GM19397 (cell line): ENCODE measurements around the gene TIAM2.
"Not testable (repeated sequence)": the region's sequence is repeated elsewhere in the genome, so short reads cannot be mapped to it uniquely, and the experiment has no call there.

Experiments used
- ATAC-seq: cut with Tn5 transposase; IDR thresholded peaks from one replicate; pipeline ENCODE4 v1.9.1; 2021; ENCODE audit warnings: mild to moderate bottlenecking, moderate library complexity; ENCODE audit not compliant: unreplicated experiment

Gene TIAM2

DNA sequence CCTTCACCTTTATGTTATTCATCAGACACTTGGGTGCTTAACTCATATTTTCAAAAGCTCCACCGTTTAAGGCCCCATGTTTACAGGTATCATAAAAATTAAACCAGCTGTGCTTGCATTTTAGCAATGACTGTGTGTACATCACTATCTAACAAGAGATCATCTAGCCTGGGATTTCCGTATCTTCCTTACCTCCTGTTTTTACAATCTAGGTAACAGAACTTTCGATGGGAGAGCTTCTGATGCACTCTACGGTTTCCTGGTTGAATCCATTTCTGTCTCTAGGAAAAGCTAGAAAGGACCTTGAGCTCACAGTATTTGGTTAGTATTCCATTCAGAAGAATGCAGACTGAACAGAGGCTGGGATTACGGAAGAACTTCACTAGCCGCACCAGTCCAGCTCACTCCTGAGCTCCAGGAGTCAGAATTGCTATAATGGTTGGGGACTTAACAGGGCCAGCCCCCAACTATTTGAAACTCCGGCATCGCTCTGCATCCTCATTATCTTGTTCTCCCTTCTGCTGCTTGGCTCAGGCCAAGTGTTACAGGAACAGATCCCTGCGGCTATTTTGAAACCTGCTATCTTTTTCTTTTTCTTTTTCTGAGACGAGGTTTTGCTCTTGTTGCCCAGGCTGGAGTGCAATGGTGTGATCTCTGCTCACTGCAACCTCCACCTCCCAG lies 255.7 kb downstream of the TIAM2 start:
- no peak for ATAC-seq

DNA sequence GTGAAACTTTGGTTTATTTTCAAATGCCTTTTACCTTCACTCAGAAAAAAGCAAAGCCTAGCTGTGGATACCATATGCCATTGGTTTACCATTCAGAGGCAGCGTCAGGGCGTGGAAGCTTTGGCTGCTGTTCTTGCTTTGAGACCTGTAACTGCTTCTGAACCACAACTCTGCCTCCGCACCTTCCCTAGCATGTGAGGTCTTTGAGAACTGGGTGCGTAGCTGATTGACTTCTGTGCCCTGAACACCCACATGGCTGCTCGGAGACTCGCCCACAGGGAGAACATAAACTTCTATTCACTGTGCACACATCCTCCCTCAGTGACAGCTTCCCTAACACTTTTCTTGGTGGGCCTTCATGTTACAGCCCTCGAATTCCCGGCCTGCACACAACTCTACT lies 257.5 kb downstream of the TIAM2 start:
- no peak for ATAC-seq

DNA sequence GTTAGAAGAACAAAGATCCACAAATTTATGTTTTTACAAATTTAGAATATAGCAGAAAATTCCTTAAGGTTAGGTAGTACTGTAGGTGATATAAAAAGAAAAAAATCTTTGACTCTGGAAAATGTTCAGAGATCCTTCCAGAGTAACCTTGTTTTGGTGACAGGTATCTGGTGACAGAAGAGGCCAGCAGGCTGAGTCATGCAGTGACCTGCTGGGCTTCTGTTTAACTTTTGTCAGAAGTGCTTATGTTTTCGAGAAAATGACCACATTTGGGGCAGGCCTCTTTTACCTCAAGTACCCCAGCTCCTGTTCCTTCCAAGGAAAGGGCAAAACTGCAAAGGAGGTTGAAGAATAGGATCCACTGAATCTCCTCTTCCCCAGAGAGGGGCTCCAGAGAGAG lies 258.2 kb downstream of the TIAM2 start:
- no peak for ATAC-seq

DNA sequence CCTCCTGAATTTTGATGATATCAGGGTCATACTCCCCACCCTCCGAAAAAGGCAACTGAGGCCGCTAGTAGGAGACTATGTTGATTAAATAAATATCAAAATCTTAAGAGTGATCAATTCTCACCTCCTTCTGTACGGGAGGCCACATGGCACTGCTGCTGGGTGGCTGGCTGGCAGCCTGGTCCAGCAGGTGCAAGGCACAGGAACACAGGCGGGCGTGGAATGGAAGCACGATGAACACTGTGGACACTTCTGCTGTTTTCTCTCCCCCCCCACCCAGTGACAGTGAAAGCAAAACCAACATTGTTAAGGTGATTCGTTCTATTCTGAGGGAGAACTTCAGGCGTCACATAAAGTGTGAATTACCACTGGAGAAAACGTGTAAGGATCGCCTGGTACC lies 259.0 kb downstream of the TIAM2 start:
- ATAC-seq: no peak

DNA sequence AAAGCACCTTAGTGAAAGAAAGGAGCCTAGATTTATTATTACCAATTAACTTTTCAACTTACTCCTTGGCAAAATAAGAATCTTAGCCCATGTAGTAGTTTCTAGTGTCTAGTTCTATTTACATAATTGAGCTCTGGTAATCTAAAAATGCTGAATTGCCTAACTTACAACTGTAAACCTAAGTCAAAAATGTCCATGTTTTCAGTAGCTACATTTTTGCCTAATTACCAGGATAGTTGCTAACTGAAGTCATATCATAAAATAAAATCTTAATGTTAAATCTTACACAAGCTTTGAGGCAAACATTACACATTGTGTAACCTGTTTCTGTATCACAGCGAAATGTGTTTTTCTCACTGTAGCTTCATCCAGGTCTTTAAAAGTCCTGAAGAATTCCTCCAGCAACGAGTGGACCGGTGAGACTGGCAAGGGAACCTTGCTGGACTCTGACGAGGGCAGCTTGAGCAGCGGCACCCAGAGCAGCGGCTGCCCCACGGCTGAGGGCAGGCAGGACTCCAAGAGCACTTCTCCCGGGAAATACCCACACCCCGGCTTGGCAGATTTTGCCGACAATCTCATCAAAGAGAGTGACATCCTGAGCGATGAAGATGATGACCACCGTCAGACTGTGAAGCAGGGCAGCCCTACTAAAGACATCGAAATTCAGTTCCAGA lies 261.1 kb downstream of the TIAM2 start:
- ATAC-seq: no peak

DNA sequence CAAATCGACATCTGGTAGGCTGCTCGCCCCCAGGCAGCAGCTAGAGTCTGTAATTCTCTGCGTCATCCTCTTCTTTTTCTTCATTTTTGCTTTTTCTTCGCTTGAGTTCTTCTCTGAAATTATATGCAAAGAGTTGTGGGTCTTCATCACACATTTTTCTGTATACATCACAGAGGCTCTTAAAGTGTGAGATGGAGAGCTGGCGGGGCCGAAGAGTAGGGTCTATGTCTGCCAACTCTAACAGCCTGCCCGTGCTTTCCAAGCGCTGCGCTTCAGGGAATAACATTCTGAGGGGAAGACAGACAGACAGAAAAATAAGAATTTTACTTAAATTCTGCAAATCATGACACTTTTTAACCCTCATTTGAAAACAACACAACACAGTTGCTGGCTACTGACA lies 262.7 kb downstream of the TIAM2 start:
- ATAC-seq: no peak

DNA sequence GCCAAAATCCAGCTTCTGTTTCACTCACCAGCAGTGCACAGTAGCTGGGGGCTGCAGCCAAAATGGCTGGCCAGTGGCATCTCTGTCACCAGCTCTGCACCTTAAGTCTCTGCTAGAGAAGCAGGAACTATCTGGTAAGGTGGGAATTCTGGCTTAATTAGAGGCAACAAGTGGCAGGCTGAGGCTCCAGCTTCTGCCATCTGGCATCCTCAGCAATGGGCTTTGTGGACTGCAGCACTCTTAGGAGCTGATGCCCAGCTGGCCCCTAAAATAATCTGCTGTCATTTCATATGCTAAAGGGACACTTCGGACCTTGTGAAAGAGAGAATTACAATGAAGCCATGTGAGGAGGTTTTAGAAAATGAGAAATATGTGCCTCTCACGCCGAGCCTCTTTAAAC lies 264.1 kb downstream of the TIAM2 start:
- ATAC-seq: no peak

DNA sequence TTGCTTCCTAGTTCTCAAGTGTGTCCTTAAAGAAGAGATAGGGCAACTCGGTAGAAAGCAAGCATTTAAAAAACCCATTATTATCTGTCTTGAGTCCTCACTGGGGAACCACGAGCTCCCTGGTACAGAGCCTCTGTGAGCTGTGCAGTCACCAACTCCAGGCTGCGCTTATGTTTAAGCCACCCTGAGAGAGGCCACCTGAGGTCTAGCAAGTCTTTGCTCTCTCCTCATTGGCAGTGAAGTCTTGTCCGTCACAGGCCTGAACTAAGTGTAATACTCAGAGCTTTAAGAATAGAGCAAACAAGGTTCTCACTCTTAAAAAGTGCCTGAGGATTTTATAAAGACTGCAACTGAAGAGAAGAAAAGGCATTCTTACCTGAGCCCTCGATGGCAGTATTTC lies 264.8 kb downstream of the TIAM2 start:
- ATAC-seq: no peak

DNA sequence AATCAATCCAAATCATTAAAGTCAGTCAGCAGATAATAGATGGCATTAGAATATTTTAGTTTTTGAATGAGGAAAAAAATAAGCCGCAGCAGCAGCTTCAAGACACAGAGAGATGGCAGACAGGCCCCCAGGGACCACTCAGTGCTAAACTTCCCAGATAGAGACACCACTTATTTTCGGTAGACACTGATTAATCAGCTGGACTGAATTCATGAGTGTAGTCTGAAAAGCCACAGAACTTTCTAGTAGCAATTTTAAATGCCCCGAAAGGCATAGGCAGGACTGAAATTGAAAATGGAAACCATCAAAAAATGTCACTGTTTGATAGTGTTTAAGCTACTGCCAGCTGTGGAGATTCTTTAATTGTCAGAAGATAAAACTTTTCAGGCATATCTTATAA lies 265.6 kb downstream of the TIAM2 start:
- ATAC-seq: no peak

DNA sequence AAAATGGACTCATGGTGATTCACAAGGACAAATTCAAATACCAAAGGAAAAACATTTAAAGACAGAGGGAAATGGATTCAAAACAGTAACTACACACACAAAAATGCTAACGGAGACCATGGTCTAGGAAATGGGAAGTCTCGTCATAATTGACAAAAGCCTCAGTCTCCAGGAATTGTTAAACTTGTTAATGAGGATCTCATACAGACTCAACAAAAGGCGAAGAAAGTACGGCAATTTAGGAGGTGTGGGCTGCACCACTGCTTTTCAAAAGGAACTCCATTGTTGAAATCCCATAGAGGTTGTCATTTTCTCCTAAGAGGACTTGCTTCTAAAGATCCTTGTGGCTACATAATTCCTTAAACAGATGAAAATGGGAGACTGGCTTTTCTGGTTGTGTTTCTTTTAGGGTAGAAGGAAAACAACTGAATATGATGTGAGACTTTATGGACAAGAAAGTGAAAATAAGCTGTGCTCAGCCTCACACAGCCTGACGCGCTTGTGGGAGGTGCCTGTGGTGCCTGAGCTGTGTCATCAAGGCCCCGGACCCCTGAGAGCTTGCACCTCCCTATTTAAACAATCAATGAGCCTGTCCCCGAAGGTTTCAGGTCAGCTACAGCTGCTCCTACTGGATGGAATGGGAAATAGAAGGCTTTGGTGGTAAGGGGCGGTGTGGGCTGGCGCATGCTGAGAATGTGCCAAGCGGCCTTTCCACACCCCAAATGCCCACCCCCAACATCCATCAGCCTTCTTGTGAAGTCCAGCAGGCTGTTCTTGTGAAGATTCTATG lies 266.2 kb downstream of the TIAM2 start:
- ATAC-seq: no peak

DNA sequence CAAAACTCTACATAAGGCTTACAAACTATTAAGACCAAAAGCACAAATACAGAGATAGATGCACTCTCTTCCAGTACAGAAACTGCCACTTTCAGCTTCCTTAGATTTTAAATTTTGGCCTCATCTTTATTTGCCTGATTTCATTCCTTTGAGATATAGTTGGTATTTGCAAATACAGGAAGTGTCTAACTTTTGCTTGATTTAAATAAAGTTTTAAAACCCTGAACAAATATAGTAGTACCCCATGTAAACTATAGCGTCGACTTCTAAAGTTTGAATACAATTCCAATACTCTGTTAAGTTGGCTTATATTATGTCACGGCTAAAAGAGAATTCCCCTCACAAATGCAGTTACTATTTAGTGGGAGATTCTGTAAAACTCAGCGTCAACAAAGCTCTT lies 267.5 kb downstream of the TIAM2 start:
- ATAC-seq: no peak

DNA sequence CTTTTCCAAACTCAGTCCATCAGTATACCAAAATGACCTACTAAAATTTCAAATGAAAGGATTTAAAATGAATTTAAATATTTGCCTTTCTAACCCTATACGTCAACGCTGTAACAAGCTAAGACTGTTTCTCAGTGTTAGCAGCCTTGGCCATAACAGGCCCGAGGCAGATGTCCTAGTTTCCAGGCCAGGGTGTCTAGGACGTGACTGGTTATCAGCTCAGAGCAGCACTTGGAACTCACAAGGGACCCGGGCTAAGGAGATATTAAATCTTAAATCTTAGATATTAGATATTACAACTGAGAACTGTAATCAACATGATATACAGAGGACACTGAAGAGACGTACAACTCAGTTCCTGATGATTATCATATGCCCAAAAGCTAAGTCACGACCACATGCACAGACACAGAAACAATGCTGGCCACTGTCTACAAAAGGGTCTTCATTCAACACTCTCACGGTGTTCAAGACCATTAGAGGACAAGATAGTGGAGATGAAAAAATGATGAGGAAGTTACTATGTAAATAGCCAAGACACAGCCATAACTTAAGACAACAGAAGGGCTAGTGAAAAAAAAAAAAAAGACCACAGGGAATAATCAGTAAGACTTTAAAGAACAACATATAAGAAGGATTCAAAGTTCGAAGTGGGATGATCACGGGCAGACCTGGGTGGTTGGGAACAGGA lies 268.4 kb downstream of the TIAM2 start, which contains the start of gene CLDN20:
Gene CLDN20, plus strand, starts transcription at position 641 of the 691 bp plus-strand sequence. CDS start 11,707 bp downstream, outside the sequence.
- ATAC-seq: no peak

DNA sequence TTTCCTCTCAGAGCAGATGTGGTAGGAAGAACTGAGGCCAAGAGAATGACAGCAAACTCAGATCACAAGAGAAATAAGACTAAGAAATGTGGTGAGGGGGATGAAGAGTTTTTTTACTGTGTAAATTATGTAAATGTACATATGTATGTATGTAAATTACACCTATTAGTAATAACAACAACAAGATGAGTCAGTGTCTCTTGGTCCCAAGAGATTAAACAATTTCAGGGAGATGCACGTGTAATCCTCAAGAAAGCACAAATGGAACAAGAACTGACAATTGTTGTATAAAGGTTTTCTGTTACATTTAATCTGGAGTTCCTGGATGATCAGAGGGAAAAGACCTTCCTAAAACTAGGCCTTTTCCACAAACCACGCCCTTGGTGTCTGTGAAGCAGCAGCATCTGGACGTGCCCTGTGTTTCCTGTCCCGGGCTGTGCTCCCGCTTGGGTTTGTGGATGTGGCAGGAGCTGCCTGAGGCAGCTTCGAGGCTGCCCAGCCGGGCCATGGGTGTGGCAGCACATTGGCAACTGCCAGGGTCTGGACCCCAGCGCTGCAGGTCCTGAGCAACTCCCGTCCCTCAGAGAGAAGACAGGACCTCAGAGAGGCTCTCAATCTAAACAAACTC lies 269.7 kb downstream of the TIAM2 start:
- no peak for ATAC-seq

DNA sequence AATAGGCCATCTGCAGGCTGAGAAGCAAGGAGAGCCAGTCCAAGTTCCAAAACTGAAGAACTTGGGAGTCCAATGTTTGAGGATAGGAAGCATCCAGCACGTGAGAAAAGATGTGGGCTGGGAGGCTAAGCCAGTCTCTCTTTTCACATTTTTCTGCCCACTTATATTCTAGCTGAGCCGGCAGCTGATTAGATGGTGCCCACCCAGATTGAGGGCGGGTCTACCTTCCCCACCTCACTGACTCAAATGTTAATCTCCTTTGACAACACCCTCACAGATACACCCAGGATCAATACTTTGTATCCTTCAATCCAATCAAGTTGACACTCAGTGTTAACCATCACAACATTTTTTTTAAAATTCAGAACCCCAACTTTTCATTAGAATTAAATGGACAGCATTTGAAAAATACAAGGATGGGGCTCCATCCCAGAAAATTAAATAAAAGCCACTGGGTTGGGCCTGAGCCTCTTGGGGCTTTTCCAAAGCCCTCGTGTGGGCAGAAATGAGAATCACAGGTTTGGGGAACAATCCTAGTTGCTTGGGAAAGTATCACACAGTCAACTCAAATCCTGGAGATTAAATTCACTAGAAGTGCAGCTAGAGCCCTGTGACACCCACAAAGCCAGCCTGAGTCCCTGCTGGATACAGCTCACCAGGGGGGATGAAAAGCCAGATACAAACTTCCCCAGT lies 270.9 kb downstream of the TIAM2 start:
- ATAC-seq: no peak

DNA sequence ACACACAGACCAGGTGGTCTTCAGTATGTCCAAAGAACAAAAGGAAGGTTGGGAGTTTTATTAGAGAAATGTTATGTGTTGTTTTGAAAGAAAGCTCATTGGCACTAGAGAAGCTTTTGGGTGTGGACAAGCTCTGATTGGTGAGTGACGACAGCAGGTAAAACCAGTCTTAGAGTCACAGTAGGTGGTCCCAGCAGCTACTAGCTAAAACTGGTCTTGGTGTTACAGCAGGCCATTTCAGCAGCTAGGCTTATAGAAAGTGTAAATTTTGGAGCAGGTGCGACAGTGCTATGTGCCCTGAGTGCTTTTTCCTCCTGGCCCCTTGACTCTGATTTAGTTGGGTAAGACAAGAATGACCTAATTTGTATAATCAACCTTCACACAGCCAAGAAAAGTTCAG lies 272.3 kb downstream of the TIAM2 start:
- ATAC-seq: no peak

DNA sequence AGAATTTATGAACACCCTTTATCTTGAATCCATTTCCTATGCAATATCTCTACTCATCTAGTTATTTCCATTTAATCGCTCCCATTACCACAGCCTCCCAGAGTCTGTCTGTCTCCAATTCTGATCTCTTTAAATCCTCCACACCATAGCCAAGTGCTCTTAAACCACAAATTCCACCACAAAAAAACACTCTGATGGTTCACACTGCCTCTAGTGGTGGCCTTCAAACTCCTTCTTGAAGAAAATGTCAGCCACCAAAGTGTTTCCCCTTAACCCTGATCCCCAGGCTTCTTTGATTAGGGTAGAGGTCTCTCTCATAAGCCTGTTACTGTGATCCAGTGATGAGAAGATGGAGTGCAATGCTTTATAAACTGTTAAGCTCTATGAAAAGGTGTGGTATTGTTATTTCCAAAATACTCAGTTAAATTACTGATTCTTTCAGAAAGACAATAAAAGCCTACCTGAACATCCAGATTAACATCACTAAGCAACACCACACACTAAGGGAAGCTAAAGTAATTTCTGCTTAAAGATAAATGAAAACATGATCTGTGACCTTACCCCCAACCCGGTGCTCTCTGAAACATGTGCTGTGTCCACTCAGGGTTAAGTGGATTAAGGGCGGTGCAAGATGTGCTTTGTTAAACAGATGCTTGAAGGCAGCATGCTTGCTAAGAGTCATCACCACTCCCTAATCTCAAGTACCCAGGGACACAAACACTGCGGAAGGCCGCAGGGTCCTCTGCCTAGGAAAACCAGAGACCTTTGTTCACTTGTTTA lies 273.2 kb downstream of the TIAM2 start:
- not testable (repeated sequence) for ATAC-seq

DNA sequence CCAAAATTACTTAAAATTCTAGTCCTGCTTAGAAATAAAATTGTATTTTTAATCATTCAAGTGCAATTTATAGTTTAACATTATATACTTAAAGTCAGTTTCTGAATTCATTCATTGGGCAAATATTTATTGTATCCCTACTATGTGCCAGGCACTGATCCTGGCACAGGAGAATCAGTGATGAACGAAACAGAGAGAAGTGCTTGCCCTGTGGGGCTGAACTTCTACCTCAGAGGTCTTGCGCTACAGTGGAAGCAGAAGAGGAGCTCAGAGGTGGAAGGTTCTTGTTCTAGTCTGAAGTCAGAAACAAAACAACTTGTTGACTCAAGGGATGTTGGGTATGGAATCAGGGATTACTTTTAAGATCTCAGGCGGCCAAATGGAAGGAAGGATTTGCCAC lies 274.6 kb downstream of the TIAM2 start:
- no peak for ATAC-seq

DNA sequence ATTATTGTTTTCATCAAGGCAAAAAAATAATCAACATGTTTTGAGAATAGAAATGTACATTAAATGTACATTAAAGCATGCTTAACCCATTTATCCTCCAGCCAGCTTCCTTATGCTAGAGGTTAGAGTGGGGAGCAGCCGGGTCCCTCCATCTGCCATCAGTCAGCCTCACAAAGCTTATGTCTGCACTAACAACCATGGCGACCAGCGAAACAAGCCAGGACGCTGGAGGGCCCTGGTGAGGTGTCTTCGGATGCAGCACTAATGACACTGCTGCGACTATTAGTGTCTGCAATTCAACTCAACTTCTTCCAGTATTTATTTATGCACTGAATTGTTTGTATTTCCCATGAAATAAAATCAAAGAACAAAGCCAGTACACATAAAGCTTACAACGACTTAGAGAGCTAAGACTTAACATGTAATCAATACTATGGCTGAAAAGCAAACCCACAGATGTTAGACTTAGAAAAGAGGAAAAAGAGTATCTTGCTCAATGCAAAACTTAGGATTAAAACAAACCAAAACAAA lies 275.5 kb downstream of the TIAM2 start:
- no peak for ATAC-seq

DNA sequence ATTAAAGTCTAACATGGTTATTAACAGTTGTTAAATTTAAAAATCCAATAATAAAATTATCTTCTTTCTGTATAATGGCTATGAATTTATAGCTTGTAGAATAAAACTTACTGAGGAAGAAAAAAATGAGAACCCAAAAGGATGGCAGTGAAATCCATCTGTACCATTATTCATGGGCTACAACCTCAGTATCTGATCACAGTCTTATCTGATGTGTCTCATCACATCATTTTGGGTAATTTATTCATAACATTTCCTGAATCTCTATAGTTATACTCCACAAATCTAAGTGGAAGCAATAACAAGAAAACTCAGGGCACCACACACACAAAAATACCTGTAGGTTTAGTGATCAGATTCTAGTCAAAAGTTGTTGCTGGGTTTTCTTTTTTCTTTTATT lies 276.0 kb downstream of the TIAM2 start:
- ATAC-seq: no peak
